ENCODE measurements around the gene UBE2V1. TPM values are rescaled to one million over a fixed set of nuclear protein-coding genes. Genes with fewer than 3 reads are reported as not detected.

UBE2V1 gene
- total RNA-seq, 2 experiments from 2014 or later, result 57.3 to 143 TPM

GRCh38 chr20:50099565-50099991 is 13.4 kb downstream of the UBE2V1 start:
- peaks cover 10% of the 10 kb centered on the region for H3K4me1 ChIP-seq (ENCODE audit: insufficient read depth, low read length, poor library complexity, severe bottlenecking)
- H3K4me3 ChIP-seq (ENCODE audit: low read depth, low read length, poor library complexity, severe bottlenecking), result no peak overlapping the region
- no peaks in the 10 kb centered on the region for H3K9me2 ChIP-seq (ENCODE audit: insufficient read depth, low read length)
- POLR2A ChIA-PET, result interaction anchor here (0.7 to 1.5 kb wide), 3 partner anchors 10 to 54 kb away, joined by 3 to 8 read pairs (median 5); partner anchors contain the start of gene PEDS1
- H2AFZ ChIP-seq (ENCODE audit: low read length), result no peak overlapping the region
- DNase-seq (ENCODE audit: low spot score), result no peak
- TF ChIP-seq CTCF (conservative IDR thresholded peaks at IDR 0.05; ENCODE audit: low read length) (no peak), EZH2phosphoT487 (IDR thresholded peaks at IDR 0.05; ENCODE audit: borderline replicate concordance, low read depth, low read length) (no peak)
- BruUV-seq (replicated peaks), result no TSS peak
- H3K79me2 ChIP-seq (ENCODE audit: insufficient read depth, low read depth, low read length), result peaks cover 77% of the 10 kb centered on the region
- H3K36me3 ChIP-seq (ENCODE audit: insufficient read depth, low read length), result peaks cover 91% of the 10 kb centered on the region
- H3K9me3 ChIP-seq (ENCODE audit: low read length), result no peaks in the 10 kb centered on the region
- no peak overlapping the region for H3K27ac ChIP-seq (ENCODE audit: low read depth, low read length, poor library complexity, severe bottlenecking)
- H3K4me2 ChIP-seq (ENCODE audit: low read length), result no peak overlapping the region
- H4K20me1 ChIP-seq (ENCODE audit: insufficient read depth, low read length), result peaks cover 6% of the 10 kb centered on the region; the same call in 1 of the 2 replicates
- CTCF ChIA-PET (ENCODE audit: unreplicated experiment), result no interaction called here
- intact Hi-C loops (cut with micrococcal nuclease; ENCODE audit: unreplicated experiment), result no loop called here

DNA sequence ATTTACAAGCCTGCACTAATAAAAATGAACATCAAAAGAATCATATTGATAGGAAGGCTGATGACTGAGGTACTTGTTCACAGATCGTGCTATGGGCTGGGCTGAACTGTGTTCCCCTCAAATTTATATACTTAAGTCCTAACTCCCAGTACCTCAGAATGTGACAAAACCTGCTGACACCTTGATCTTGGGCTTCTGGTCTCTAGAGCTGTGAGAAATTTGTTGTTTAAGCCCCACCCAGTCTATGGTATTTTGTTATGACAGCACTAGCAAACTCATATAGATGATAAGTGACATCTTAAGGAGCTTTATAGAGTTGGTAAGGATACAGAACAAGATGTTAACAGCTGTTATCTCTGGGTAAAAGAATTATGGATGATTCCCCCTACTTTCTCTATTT is 13.8 kb downstream of the UBE2V1 start:
- Histone ChIP-seq H3K36me3 (ENCODE audit: insufficient read depth, low read length) (peaks cover 95% of the 10 kb centered on the region), H3K4me3 (ENCODE audit: low read depth, low read length, poor library complexity, severe bottlenecking) (no peak overlapping the region), H3K79me2 (ENCODE audit: insufficient read depth, low read depth, low read length) (peaks cover 77% of the 10 kb centered on the region), H3K4me1 (ENCODE audit: insufficient read depth, low read length, poor library complexity, severe bottlenecking) (peaks cover 10% of the 10 kb centered on the region), H4K20me1 (ENCODE audit: insufficient read depth, low read length) (peaks cover 6% of the 10 kb centered on the region; the same call in 1 of the 2 replicates), H3K4me2 (ENCODE audit: low read length) (no peak overlapping the region), H2AFZ (ENCODE audit: low read length) (no peak overlapping the region), H3K27ac (ENCODE audit: low read depth, low read length, poor library complexity, severe bottlenecking) (no peak overlapping the region), H3K9me3 (ENCODE audit: low read length) (no peaks in the 10 kb centered on the region), H3K9me2 (ENCODE audit: insufficient read depth, low read length) (no peaks in the 10 kb centered on the region)
- TF ChIP-seq CTCF (conservative IDR thresholded peaks at IDR 0.05; ENCODE audit: low read length) (no peak), EZH2phosphoT487 (IDR thresholded peaks at IDR 0.05; ENCODE audit: borderline replicate concordance, low read depth, low read length) (no peak)
- no peak for DNase-seq (ENCODE audit: low spot score)
- ChIA-PET POLR2A (interaction anchor here (1.3 to 1.5 kb wide), 2 partner anchors 11 to 55 kb away, joined by 5 to 8 read pairs; partner anchors contain the start of gene PEDS1), CTCF (ENCODE audit: unreplicated experiment) (no interaction called here)
- intact Hi-C loops (cut with micrococcal nuclease; ENCODE audit: unreplicated experiment), result no loop called here
- BruUV-seq (replicated peaks), result no TSS peak

- ChIA-PET CTCF (ENCODE audit: unreplicated experiment) (no interaction called here), POLR2A (interaction anchor here (0.5 to 1.5 kb wide), 4 partner anchors 11 to 152 kb away, joined by 3 to 5 read pairs (median 4); partner anchors contain the start of gene PEDS1)
- intact Hi-C loops (cut with micrococcal nuclease; ENCODE audit: unreplicated experiment), result no loop called here
- H2AFZ ChIP-seq (ENCODE audit: low read length), result no peak overlapping the region
- no peak for DNase-seq (ENCODE audit: low spot score)
- H3K79me2 ChIP-seq (ENCODE audit: insufficient read depth, low read depth, low read length), result peaks cover 68% of the 10 kb centered on the region
- TF ChIP-seq CTCF (conservative IDR thresholded peaks at IDR 0.05; ENCODE audit: low read length), result no peak
- TF ChIP-seq EZH2phosphoT487 (IDR thresholded peaks at IDR 0.05; ENCODE audit: borderline replicate concordance, low read depth, low read length), result no peak
- BruUV-seq (replicated peaks), result no TSS peak
- H3K4me1 ChIP-seq (ENCODE audit: insufficient read depth, low read length, poor library complexity, severe bottlenecking), result peaks cover 10% of the 10 kb centered on the region
- H3K4me3 ChIP-seq (ENCODE audit: low read depth, low read length, poor library complexity, severe bottlenecking), result no peak overlapping the region
- H3K27ac ChIP-seq (ENCODE audit: low read depth, low read length, poor library complexity, severe bottlenecking), result no peak overlapping the region
- H3K9me3 ChIP-seq (ENCODE audit: low read length), result no peaks in the 10 kb centered on the region
- no peak overlapping the region for H3K4me2 ChIP-seq (ENCODE audit: low read length)
- no peaks in the 10 kb centered on the region for H3K9me2 ChIP-seq (ENCODE audit: insufficient read depth, low read length)
- peaks cover 6% of the 10 kb centered on the region; the same call in 1 of the 2 replicates for H4K20me1 ChIP-seq (ENCODE audit: insufficient read depth, low read length)
- peaks cover 93% of the 10 kb centered on the region for H3K36me3 ChIP-seq (ENCODE audit: insufficient read depth, low read length)
Measured at GRCh38 chr20:50098259-50098658, 14.7 kb downstream of the UBE2V1 start.
